ENCODE data around the gene MAP7.

MAP7 gene

DNA sequence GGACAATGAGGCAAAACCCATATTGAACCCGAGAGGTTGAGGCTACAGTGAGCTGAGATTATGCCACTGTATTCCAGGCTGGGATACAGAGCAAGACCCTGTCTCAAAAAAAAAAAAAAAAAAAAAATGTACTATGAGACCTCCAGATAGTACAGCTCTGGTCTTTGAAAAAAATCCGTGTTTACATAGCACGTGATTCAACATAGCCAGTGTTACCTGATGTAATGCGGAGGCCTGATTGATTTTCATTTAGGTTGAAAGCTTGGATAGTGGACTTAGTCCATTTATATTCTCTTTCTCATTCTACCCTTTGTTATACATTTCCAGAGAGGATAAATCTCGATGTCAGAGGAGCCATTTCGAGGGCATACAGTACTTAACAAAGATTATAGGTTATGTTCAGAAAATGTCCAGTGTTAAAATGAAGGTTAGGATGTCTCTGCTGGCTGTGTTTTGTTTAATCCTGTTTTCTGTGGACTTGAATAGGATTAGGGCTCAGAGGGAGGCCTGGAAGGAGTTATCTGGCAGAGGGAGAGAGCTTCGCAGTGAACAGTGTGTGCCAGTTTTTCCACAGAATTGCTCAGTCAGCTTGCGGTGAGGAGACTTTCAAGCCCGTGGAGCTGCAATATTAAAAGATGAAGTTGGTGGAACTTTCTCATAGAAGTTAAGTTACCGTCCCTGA, 226.7 kb downstream of the MAP7 start:
- ChIA-PET POLR2A (no interaction called here), CTCF (interaction anchor here (0.7 kb wide), 1 partner anchor 227 kb away, joined by 3 read pairs; the partner anchor contains the start of gene MAP7)
- no peak for DNase-seq (ENCODE audit: low read depth, low spot score)
- H3K4me3 ChIP-seq (ENCODE audit: low read depth, low read length), result no peak overlapping the region
- TF ChIP-seq CTCF (IDR thresholded peaks at IDR 0.05; ENCODE audit: insufficient read depth, low read length, missing control alignments), result no peak

DNA sequence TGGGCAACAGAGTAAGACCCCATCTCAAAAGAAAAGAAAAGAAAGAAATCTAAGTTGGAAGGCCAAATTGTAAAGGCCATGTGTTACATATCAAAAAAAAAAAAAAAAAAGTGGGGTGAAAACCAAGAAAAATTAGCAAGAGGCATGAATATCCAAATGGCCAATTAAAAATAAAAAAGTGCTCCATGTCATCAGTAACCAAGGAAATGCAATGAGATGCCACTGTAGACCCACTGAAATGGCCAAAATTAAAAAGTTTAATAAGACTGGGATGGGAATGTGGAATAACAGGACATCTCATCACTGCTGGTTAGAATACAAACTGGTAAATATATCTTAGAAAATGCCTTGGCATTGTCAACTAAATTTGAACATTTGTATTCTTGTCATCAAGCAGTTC, 230.5 kb downstream of the MAP7 start:
- no peak for TF ChIP-seq CTCF (IDR thresholded peaks at IDR 0.05; ENCODE audit: insufficient read depth, low read length, missing control alignments)
- H3K4me3 ChIP-seq (ENCODE audit: low read depth, low read length), result no peak overlapping the region
- ChIA-PET CTCF (interaction anchor here (0.7 to 3.4 kb wide), 3 partner anchors 11 to 814 kb away, joined by 3 to 27 read pairs (median 15); no protein-coding TSS in a partner anchor), POLR2A (no interaction called here)
- DNase-seq (ENCODE audit: low read depth, low spot score), result no peak

DNA sequence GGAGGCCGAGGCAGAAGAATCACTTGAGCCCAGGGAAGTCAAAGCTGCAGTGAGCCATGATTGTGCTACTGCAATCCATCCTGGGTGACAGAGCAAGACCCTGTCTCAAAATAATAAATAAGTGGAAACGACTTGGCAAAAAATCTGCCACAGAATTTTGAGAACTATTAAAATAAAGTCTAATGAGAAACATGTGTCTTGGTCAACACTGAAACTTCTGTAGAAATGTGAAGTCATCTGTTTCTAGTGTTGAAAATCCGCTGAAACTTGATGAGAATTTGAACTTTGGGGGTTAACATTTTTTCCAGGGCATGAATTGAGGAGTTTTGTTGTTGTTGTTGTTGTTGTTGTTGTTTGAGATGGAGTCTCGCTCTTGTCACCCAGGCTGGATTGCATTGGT, 231.5 kb downstream of the MAP7 start:
- H3K4me3 ChIP-seq (ENCODE audit: low read depth, low read length), result no peak overlapping the region
- no peak for DNase-seq (ENCODE audit: low read depth, low spot score)
- POLR2A ChIA-PET, result no interaction called here
- no peak for TF ChIP-seq CTCF (IDR thresholded peaks at IDR 0.05; ENCODE audit: insufficient read depth, low read length, missing control alignments)
- CTCF ChIA-PET, result interaction anchor here (0.9 to 3.4 kb wide), 11 partner anchors 10 to 869 kb away, joined by 3 to 42 read pairs (median 10); no protein-coding TSS in a partner anchor

- no peak for DNase-seq (ENCODE audit: low read depth, low spot score)
- ChIA-PET CTCF (interaction anchor here (0.8 to 3.4 kb wide), 16 partner anchors 8 to 869 kb away, joined by 3 to 42 read pairs (median 6); no protein-coding TSS in a partner anchor), POLR2A (no interaction called here)
- H3K4me3 ChIP-seq (ENCODE audit: low read depth, low read length), result no peak overlapping the region
- TF ChIP-seq CTCF (IDR thresholded peaks at IDR 0.05; ENCODE audit: insufficient read depth, low read length, missing control alignments), result no peak
These were observed 232.3 kb downstream of the MAP7 start for GRCh38 chr6:136317971-136318370.

- CTCF ChIA-PET, result interaction anchor here (0.7 to 3.4 kb wide), 20 partner anchors 9 to 868 kb away, joined by 3 to 42 read pairs (median 5); partner anchors contain the start of gene BCLAF1
- no peak overlapping the region for H3K4me3 ChIP-seq (ENCODE audit: low read depth, low read length)
- POLR2A ChIA-PET, result interaction anchor here (1.0 kb wide), 1 partner anchor 28 kb away, joined by 3 read pairs; the partner anchor contains the start of gene BCLAF1
- TF ChIP-seq CTCF (IDR thresholded peaks at IDR 0.05; ENCODE audit: insufficient read depth, low read length, missing control alignments), result peak; percentile 79
- DNase-seq (ENCODE audit: low read depth, low spot score), result no peak
These were observed 233.1 kb downstream of the MAP7 start for GRCh38 chr6:136317021-136317694.

- ChIA-PET POLR2A (no interaction called here), CTCF (interaction anchor here (0.8 to 1.3 kb wide), 5 partner anchors 10 to 865 kb away, joined by 3 to 5 read pairs (median 3); no protein-coding TSS in a partner anchor)
- H3K4me3 ChIP-seq (ENCODE audit: low read depth, low read length), result no peak overlapping the region
- no peak for TF ChIP-seq CTCF (IDR thresholded peaks at IDR 0.05; ENCODE audit: insufficient read depth, low read length, missing control alignments)
- no peak for DNase-seq (ENCODE audit: low read depth, low spot score)
These were observed 234.6 kb downstream of the MAP7 start for GRCh38 chr6:136315594-136315993.
